Measurements from ENCODE around the gene C1orf198.

DNA sequence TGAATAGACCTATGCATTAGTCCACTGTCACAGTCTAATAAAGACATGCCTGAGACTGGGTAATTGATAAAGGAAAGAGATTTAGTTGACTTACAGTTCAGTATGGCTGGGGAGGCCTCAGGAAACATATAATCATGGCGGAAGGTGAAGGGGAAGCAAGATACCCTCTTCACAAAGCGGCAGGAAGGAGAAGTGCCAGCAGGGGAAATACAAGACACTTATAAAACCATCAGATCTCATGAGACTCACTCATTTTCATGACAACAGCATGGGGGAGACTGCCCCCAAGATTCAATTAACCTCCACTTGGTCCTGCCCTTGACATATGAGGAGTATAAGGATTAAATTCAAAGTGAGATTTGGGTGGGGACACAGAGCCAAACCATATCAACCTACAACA is 61.8 kb downstream of the C1orf198 start:
- TF ChIP-seq, protein P1, sequence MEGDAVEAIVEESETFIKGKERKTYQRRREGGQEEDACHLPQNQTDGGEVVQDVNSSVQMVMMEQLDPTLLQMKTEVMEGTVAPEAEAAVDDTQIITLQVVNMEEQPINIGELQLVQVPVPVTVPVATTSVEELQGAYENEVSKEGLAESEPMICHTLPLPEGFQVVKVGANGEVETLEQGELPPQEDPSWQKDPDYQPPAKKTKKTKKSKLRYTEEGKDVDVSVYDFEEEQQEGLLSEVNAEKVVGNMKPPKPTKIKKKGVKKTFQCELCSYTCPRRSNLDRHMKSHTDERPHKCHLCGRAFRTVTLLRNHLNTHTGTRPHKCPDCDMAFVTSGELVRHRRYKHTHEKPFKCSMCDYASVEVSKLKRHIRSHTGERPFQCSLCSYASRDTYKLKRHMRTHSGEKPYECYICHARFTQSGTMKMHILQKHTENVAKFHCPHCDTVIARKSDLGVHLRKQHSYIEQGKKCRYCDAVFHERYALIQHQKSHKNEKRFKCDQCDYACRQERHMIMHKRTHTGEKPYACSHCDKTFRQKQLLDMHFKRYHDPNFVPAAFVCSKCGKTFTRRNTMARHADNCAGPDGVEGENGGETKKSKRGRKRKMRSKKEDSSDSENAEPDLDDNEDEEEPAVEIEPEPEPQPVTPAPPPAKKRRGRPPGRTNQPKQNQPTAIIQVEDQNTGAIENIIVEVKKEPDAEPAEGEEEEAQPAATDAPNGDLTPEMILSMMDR (conservative IDR thresholded peaks at IDR 0.05): no peak
- TF ChIP-seq EZH2 (IDR thresholded peaks at IDR 0.05; ENCODE audit: low read depth): no peak
